ENCODE measurements around the gene PTPN1.

DNA sequence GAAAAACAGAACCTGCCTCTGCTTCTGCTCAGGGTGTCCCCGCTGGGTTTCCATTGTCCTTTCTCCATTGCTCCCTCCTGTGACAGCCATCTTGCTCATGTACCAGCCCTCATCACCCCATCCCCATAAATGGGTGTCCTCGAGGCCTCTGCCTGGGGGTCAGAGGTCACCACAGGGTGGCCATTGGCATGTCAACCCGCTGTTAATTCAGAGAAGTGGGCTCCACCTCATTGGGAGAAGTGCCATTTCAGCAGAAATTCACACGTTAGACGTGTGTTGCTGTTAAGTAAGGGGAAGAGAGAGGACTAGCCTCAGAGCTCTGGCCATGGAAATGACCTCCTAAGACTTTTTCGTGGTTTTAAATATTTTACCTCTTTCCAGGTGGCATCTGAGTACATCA is 71.9 kb downstream of the PTPN1 start:
- TF ChIP-seq EZH2 (IDR thresholded peaks at IDR 0.05; ENCODE audit: low read length): no peak
- TF ChIP-seq, protein P1, sequence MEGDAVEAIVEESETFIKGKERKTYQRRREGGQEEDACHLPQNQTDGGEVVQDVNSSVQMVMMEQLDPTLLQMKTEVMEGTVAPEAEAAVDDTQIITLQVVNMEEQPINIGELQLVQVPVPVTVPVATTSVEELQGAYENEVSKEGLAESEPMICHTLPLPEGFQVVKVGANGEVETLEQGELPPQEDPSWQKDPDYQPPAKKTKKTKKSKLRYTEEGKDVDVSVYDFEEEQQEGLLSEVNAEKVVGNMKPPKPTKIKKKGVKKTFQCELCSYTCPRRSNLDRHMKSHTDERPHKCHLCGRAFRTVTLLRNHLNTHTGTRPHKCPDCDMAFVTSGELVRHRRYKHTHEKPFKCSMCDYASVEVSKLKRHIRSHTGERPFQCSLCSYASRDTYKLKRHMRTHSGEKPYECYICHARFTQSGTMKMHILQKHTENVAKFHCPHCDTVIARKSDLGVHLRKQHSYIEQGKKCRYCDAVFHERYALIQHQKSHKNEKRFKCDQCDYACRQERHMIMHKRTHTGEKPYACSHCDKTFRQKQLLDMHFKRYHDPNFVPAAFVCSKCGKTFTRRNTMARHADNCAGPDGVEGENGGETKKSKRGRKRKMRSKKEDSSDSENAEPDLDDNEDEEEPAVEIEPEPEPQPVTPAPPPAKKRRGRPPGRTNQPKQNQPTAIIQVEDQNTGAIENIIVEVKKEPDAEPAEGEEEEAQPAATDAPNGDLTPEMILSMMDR (optimal IDR thresholded peaks at IDR 0.05 in 1 of 3, IDR thresholded peaks at IDR 0.05 in 1 of 3, conservative IDR thresholded peaks at IDR 0.05 in 1 of 3; ENCODE audit: extremely low read depth in 1 of 3, insufficient read depth in 2 of 3, low read length in 3 of 3): no peak

Measured in keratinocyte (primary cell).